Measurements from ENCODE around the gene STIP1.
"Not testable (repeated sequence)": the region's sequence is repeated elsewhere in the genome, so short reads cannot be mapped to it uniquely, and the experiment has no call there.

STIP1 gene

GRCh38 chr11:64245401-64245796, 59.4 kb downstream of the STIP1 start:
- no peak for DNase-seq
- peak overlapping the region; percentile 73 for H3K27ac ChIP-seq
- H3K27me3 ChIP-seq (replicated peaks), result no peaks in the 10 kb centered on the region
- TF ChIP-seq CTCF (IDR thresholded peaks at IDR 0.05; ENCODE audit: low read depth, low read length, missing control alignments), result no peak
- peaks cover 11% of the 10 kb centered on the region for H3K36me3 ChIP-seq (replicated peaks)
- in situ Hi-C loops (cut with HindIII; ENCODE audit: low pct_ligation_motif_present, low sequenced_read_pairs), result no loop called here
- H3K4me3 ChIP-seq (ENCODE audit: low read depth, low read length), result peak overlapping the region; percentile 97

DNA sequence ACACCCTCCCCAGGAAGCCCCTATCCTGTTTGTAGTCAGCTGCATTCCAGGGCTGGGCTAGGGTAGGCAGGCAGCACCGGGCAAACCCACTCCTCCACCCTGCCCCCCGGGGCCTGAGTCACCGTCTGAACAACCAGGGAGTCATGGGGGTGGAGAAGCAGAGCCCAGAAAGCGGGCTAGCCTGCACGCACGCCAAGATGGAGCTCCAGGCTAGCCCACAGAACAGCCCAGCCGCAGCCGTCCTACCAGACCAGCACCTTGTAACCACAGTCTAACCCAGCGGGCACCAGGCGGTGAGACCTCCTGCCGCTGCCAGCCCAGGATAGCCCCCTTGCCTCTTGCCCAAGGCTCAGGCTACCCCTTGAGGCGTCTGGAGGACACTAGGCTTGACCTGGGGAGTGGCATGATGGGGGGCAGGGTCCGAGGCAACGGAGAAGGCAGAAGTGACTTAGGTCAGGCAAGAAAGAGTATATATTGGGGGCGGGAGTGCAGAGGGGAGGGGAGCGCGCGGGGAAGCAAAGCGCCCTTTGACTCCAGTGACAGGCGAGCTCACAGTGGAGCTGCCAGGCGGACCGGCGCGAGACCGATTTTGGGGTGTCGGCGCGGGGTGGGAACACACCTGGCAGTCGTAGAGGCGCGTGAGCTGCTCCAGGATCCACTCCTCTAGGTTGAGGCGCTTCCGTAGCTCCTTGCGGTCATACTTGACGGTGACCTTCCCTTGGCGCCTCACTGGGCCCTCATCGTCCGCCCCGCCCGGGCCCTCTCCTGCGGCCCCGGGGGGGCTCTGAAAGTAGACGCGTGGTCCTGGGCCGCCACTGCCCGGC, 60.0 kb downstream of the STIP1 start:
- no peak for TF ChIP-seq CTCF (IDR thresholded peaks at IDR 0.05; ENCODE audit: low read depth, low read length, missing control alignments)
- peak; percentile 92 for DNase-seq
- H3K27me3 ChIP-seq (replicated peaks), result no peaks in the 10 kb centered on the region
- in situ Hi-C loops (cut with HindIII; ENCODE audit: low pct_ligation_motif_present, low sequenced_read_pairs), result no loop called here
- peak overlapping the region; percentile 73 for H3K27ac ChIP-seq
- H3K4me3 ChIP-seq (ENCODE audit: low read depth, low read length), result peak overlapping the region; percentile 97
- peaks cover 11% of the 10 kb centered on the region for H3K36me3 ChIP-seq (replicated peaks)

DNA sequence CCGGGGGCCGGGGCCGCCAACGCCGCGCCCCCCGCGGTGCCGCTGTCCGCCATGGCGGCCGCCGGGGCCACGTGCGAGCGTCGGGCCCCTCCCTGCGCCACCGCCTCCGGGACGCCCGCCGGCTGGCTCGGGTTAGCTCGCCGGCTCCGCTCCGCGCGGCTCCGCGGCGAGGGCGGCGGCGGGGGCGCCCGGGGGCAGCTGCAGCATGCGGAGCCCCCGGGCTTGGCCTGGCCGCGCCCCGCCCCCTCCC, 60.6 kb downstream of the STIP1 start:
- Histone ChIP-seq H3K36me3 (replicated peaks) (peaks cover 11% of the 10 kb centered on the region), H3K27ac (peak overlapping the region; percentile 73)
- H3K4me3 ChIP-seq (ENCODE audit: low read depth, low read length); in situ Hi-C loops (cut with HindIII; ENCODE audit: low pct_ligation_motif_present, low sequenced_read_pairs); H3K27me3 ChIP-seq (replicated peaks); DNase-seq: not testable (repeated sequence)

GRCh38 chr11:64246871-64247728, 61.1 kb downstream of the STIP1 start, which contains the start of gene PPP1R14B:
Gene PPP1R14B (minus strand): TSS chr11:64246943. CDS start chr11:64246673, 270 bp downstream.
- H3K27ac ChIP-seq, result peak within 1 kb of the TSS; percentile 73
- no peak for TF ChIP-seq CTCF (IDR thresholded peaks at IDR 0.05; ENCODE audit: low read depth, low read length, missing control alignments)
- peaks cover 11% of the 10 kb centered on the region for H3K36me3 ChIP-seq (replicated peaks)
- no peaks in the 10 kb centered on the region for H3K27me3 ChIP-seq (replicated peaks)
- peak within 1 kb of the TSS; percentile 97 for H3K4me3 ChIP-seq (ENCODE audit: low read depth, low read length)
- in situ Hi-C loops (cut with HindIII; ENCODE audit: low pct_ligation_motif_present, low sequenced_read_pairs), result no loop called here
- DNase-seq, result peak; percentile 74

DNA sequence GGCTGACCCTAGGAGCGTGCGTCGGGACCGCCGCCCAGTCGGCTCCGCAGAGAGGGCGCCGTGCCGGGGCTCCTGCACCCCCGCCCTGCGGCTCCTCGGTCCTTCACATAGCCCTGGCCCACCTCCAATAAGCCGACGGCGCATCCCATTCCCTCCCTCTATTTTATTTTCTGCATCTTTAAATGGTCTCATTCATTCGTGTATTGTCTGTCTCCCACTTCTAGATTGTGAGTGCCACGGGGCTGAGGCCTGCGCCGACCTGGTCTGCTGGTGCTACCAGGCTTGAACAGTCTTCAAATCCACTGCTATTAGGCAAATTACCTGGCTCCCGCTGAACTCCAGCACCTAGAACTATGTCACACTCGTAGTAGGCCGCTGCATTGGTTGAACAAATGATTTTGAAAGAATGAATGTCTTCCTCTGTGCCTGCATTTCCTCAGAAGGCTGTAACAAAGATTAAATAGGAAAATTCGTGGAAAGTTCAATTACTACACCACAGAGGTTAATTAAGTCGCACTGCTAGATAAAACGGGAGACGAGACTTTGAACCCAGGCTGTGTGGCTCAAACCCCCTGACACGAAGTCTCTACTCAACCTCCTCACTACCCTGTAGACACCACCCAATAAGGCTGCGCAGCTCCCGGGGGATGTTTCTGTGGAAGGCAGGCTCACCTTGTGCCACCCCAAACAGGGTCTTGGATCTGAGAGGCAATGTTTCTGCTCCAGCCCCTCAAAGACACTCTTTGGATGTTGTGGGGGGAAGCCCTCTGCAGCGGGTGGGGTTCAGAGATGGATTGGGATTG, 62.0 kb downstream of the STIP1 start:
- Histone ChIP-seq H3K4me3 (ENCODE audit: low read depth, low read length) (peak overlapping the region; percentile 70), H3K36me3 (replicated peaks) (peaks cover 11% of the 10 kb centered on the region), H3K27ac (no peak overlapping the region), H3K27me3 (replicated peaks) (no peaks in the 10 kb centered on the region)
- DNase-seq, result no peak
- in situ Hi-C loops (cut with HindIII; ENCODE audit: low pct_ligation_motif_present, low sequenced_read_pairs), result no loop called here
- no peak for TF ChIP-seq CTCF (IDR thresholded peaks at IDR 0.05; ENCODE audit: low read depth, low read length, missing control alignments)

DNA sequence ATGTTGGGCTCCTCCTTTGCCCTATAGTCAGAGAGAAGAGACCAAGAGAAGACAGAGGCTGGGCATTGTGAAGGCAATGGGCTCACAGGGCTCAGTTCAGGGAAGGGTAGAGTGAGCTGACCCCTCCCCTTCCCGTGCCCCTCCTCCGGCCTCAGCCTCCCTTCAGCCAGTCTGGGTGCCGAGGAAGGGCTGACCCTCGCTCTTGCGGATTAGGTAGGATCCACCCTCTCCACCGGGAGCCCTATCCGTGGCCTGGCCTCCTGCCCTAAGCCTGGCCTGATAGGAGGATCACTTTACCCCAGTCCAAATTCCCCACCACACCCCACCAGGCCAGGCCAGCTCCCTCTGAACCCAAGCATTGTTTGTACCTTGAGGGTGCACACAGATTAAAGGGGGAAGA, 62.6 kb downstream of the STIP1 start:
- TF ChIP-seq CTCF (IDR thresholded peaks at IDR 0.05; ENCODE audit: low read depth, low read length, missing control alignments), result no peak
- Histone ChIP-seq H3K36me3 (replicated peaks) (peaks cover 5% of the 10 kb centered on the region), H3K27me3 (replicated peaks) (no peaks in the 10 kb centered on the region), H3K4me3 (ENCODE audit: low read depth, low read length) (no peak overlapping the region), H3K27ac (no peak overlapping the region)
- in situ Hi-C loops (cut with HindIII; ENCODE audit: low pct_ligation_motif_present, low sequenced_read_pairs), result no loop called here
- no peak for DNase-seq
